ENCODE measurements around the gene HLTF.

HLTF gene

DNA sequence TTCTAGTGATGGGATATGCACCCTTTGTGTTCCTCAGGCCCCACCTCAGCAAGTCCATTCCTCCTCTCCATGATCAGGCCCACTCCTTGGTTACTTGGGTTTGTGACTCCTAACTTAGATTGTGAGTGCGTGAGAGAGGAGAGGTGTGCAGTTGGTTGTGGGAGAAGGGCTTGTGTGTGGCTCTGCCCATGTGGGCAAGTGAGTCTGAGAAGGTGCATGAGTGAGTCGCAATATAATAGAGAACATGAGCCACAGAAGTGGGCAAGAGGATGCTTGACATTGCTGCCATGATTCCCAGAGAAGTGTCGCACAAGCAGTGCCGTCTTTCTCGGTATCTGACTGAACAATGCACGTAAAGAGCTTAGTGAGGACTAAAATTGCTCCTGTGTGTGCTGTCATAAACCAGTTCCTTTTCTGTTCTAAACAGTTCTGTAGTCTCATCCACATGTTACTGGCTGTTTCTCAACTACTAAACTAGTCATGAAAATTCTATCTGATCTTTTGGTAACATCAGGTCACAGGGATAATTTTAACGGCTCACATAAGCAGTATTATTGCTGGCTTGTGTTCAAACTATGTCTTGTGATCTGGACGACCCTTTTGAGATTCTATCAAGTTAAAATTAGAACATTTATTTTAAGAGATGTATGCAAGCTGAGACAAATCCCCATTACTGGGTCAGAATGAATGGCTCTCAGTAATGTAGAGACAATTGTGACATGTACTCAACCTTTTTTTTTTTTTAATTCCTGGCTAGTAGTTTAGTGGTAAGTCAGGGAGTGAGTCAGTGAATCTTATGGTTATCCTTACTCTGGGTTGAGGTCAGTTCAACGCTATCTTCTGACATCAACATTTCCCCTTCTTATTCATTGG lies 69.4 kb downstream of the HLTF start:
- DNase-seq, result no peak

DNA sequence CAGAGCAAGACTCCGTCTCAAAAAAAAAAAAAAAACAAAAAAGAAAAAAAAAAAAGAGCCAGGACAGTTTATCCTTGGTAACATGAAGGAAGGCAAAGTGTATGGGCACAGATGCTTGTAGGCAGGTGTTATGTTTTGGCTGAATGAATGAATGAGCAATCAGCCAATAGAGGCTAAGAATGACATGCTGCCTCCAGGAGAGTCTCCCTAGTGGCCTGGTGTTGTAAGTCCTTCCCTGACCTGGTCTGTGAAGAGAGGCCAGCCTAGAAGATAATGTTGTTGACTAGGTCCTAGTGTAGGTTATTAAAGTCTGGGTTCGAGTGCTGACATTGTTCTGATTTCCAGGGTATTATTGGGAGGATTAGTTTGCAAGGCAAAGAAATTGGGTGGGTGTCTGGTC lies 70.1 kb downstream of the HLTF start:
- DNase-seq, result no peak

DNA sequence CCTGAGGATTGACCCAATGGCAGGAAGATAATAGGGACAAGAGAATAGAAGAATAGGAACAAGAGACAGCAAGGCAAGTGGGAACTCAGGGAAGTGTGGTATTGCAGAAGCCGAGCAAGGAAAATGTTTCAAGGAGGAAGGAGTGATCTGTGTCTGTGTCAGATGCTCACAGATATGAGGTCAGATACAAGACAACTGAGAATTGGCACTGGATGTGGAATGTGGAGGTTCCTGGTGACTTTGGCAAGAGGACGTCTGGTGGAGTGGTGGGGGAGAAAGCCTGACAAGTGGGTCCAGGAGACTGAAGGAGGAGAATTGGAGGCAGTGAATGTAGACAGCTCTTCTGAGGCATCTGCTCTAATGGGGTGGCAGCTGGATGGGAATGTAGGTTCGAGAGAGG lies 70.9 kb downstream of the HLTF start:
- DNase-seq, result no peak

DNA sequence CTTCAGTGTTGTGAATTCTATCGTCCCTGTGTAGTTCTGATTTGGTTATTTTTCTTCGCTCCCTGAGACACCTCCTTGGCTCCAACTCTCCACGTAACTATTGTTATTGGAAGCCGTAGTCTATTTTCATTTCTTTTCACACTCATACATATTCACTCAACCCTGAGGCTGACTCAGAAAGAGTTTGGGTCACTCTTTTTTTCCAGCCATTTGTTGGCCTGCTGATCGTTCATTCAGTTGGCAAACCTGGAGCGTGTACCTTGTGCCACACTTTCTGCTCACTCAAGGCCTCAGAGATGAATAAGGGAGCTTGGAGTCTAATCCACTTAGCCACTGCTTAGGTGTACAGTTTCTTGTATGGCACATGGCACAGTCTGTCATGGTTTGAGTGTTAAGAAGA lies 72.6 kb downstream of the HLTF start:
- DNase-seq, result no peak

DNA sequence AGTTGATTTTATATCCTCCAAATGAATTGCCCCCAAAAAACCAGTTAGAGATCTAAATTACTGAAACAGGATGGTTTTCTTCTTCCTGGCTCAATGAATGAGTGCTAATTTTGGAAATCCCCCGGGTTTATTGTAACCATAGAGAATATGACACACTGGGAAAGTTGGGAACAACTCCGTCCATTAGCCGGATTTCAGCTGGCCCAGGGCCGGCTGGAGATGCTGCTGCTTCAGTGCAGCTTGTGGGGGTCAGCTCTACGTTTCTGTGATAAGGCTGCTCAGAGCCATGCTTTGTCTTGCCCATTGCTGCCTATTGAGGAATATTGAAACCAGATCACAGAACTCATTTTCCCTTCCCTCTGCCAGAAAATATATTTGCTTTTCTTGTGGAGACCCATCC lies 74.7 kb downstream of the HLTF start:
- DNase-seq, result no peak

DNA sequence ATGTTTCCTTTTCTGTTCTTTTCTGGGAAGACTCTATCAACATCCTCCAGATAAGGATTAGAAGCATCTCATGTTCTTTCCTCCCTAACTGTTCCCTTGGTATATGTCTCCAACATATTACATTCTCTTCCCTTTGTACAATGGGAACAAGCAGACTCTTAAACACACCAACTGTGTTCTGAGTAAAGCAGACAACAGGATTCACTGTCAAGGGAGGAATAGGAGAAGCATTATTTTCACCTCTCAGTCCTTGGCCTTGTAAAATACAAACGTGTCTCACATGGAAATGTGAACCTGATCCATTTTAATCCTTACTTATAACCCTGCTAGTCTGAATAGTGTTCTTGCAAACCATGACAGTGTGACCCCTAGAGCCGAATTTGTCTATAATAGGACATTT lies 75.4 kb downstream of the HLTF start:
- no peak for DNase-seq

DNA sequence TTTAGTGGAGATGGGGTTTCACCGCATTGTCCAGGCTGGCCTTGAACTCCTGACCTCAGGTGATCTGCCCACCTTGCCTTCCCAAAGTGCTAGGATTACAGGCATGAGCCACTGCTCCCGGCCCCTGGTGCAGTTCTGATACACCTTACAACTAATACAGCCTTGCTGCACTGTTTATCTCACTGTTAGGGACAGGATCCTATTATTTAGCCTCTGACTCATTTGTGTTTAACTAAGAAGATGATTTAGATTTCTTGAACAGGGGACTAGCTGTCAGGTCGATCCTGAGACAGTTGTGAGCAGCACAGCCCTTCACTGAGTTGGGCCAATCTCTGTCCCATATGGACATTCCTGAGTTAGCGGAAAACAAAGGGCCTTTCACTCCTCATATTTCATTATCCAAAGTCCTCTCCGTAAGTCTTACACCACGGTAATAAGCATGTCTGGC lies 75.8 kb downstream of the HLTF start:
- no peak for DNase-seq

DNA sequence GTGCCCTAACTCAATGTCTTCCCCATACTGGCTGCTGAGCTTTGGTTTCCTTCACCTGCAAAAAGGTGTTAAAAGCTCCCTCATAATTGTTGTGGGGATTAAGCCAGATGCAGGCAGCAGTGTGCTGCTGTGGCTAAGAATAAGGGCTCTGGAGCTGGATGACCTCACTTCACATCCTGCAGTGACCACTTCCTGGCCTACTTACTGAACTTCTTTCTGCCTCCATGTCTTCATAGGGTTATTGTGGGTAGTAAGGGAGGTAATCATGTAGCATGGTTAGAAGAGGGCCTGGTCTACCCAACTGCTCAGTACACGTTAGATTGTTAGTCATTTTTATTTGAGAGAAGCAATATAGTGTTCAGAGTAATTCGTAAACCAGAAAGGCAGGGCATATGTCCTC lies 76.6 kb downstream of the HLTF start:
- DNase-seq, result peak; percentile 39

DNA sequence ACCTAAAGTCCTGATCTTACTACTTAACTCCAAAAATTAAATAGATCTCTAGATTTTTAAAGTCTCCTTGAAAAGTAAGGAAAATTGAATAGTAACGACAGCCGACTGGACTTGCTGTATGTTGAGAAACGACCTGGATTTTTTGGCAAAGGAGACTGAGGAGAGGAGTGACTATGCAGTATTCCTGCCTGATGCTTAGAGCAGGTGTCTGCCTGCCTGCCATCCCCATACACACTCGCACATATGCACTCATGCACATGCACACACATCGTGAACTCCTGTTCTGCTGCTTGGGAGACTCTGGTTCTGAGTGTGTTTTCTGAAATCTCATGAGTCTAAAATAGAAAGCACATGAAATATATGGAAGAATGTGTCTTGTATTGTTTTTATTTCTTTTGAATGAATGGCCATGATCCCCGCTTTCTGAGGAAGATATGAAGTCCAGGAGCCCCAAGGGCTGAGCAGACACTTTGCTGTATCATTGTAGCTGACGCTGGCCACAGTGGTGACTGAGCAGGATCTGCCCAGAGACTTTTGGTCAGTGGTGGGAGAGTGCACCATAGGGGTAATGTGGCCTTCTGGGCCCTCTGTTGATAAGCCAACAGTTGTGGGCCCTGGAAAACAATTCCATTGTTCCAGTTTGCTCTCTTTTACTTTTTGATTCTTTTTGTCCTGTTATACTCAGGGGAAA lies 78.6 kb downstream of the HLTF start:
- no peak for DNase-seq

DNA sequence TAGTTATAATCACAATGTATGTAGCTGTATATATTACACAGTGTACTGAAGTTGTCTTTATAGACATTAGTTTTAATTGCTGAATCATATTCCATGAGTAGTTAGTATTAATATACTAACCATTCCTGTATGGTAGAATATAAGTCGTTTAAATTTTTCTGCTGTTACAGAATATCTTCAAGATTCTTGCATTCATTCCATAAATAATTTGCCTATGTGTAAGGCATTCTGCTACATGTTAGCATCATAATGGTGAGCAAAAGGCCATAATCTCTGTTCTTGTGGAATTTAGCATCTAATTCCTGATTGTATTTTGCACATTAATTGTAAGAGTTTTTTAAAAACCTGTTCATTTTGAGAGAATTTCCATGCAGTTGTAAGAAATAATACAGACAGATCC lies 80.9 kb downstream of the HLTF start:
- no peak for DNase-seq

DNA sequence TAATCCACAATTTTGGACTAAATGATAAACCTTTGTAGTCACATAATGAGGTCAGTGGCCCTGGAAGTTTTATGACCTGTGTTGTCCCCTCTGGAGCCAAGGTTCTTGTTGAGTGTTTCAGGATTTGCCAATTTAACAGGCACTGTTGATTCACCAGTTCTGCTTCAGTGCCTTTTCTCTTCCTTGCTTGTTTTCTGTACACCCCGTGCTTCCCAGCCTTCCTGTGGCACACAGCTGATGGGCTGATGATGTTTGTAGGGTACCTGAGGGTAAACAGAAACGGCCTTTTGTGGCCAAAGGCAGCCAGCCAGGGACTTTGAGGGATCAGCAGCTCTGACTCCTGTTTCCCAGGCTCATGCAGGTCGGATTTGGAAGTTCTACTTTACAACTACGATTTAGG lies 81.7 kb downstream of the HLTF start:
- no peak for DNase-seq

DNA sequence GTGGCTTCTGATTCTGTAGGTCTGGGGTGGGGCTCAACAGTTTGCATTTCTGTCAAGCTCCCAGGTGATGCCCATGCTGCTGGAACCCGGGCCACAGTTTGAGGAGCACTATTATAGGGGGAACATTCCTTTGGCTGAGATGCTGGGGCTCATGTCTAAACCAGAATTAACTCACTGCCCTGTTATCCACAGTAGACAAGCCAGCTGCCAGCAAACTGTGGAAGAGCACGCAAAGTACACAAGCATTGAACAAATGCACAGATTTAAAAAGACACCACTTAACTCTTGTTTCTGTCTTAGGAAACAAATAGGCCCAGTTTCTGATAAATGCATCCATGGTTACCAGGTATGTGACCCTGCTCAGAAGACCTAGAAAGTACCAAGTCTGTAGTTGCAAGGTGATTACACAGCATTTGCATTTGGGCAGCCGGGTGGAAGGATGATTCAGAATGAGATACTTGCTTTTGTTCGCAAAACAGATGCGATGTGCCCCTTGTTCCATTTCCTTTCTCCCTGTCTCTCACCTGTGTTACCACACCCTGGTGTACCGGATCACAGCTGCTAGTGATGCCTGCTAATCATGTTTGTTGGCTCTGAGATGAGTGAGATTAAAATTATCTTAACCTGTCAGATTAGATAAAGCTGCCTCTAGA lies 82.6 kb downstream of the HLTF start:
- DNase-seq, result peak; percentile 29

DNA sequence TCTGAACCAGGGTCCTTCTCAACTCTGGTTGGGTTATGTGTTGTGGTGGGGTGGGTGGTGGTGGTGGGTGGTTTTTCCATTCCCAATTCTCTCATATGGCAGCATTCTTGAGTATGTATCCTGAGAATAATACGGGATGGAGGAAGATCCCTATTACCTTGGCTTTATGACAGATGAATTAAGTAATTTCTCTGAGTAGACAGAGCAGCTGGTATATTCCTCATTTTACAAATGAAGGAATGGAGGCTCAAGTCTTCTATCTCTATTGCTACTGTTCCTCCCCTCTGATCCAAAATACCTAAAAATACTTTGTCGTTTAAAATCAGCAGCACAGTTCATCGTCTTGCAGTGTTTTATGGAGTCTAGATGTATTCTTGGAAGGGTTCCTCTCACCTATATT lies 84.6 kb downstream of the HLTF start:
- no peak for DNase-seq

DNA sequence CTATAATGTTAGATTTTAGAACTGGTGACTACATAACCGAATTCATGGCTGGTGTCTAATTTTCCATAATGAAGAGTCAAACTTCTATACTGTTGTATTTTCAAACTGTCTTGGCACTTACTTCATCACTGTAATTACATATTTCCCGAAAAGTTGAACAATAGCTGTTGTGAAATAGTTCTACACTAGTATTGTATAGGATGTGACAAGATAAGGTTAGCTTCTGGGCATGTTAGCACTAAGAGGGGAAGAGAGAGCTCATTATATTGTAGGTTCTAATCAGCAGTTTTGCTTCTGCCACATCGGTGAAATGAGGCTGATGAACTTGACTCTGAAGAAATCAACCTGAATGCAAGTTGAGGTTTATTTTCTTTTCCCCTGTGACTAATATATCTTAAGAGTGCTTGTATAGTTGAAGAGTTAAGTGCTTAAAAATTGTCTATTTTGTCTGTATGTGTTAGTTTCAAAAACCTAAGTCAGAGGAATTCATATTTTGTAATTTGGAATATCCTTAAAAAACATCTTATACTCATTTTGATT lies 86.1 kb downstream of the HLTF start:
- DNase-seq, result no peak

DNA sequence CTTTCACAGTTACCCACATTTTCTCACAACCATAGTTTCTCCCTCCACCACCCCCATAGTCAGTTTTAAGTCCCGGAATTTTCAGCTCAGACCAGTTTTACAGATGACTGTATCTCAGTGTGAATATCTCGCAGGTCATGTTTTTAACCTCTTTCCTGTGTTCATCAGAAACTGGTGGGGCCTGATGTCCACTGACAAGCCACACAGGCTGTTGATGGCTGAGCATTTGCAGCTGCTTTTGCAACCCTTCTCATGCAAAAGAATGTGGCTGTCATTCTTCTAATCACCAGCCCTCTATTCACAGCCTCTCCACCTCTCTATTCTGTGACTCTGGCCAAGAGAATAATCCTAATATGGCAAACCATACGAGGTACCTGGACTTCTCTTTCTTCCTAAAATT lies 86.5 kb downstream of the HLTF start:
- no peak for DNase-seq

DNA sequence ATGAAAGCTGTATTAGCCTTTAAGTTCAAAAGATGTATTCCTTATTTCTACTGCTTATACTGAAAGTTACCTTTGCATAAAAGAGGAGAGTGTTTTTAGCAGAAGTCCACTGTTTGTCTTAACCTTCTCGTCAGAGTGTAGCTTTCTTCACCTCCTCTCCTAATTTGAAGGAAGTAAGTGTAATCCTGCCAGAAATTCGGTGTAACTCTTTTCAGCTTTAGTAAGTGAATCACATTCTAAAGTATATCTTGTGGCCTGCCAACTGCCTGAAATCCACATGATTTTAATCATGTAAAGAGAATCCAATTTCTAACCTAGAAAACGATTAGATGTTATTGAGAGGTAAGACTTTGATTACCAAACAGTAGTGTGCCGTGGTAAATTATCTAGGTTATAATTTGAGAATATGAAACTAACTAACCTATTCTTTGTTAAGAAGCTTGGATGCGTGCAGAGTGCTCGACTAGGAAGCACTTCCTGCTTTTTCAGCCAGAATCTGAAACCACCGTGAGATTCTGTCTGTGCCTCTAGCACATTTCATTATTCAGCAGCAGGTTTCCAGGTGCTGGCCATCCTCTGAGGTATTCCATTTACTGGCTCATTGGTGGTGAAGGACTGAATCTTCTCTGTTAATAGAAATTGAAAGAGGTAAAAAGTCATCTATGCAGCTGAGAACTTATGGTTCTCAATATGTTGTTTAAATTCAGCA lies 87.5 kb downstream of the HLTF start:
- DNase-seq, result peak; percentile 39

DNA sequence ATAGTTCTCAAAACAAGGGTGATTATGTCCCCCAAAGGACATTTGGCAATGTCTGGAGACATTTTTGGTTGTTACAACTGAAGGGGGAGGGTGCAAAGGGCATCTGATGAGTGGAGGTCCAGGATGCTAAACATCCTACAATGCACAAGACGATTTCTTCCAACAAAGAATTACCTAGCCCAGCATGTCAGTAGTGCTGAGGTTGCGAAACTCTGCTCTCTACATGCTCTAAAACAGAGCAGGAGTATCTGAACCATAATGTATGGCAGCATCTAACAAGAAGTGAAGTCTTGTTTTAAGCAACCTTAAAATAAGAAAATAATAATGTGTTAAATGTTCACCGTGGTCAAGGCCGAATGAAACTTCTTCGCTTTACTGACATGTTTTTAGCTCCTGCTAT lies 88.0 kb downstream of the HLTF start:
- no peak for DNase-seq

DNA sequence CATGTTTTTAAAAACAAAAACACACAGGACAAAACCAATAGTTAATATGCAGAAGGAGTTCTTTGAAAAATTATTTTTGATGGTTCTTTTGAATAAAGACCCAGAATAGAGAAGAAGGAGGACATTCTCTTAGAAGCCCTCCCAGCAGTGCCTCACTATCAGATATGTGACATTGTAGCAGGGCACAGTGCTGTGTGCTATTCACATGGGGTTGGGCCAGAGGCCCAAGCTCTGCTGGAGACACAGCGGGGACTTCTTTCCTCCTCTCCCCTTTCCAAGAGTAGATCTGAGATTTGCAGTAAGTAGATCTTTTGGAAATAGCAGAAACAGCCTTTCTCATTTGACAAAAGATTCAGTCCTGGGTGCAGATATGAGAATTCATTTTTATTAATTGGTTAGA lies 88.7 kb downstream of the HLTF start:
- DNase-seq, result no peak

DNA sequence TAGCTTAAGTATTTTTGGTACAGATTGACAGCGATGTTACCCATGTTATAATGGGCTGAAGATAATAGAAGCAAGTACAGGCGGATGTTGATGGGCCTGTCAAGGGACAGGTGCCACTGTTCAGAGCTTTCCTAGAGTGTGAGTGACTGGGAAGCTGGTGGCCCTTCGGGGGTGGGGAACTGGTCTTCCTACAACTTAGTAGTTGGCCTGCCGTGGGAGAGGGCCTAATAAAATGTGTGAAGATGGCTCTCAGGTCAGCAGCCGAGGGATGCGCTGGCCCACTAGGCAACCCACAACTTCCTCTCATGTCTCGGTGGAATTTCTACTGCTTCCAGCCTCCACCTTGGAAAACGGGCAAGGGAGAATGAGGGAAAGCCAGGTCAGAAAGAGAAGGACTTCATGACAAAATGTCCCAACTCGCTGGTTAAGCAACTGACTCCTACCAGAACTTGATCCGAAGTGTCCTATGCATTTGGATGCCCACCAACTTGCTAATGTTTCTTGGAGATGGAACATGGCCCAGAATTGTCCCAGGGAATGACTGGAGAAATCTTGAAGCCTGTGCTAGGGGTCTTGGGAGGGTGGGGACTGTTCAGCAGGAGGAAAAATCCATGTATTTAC lies 93.6 kb downstream of the HLTF start:
- DNase-seq, result no peak

DNA sequence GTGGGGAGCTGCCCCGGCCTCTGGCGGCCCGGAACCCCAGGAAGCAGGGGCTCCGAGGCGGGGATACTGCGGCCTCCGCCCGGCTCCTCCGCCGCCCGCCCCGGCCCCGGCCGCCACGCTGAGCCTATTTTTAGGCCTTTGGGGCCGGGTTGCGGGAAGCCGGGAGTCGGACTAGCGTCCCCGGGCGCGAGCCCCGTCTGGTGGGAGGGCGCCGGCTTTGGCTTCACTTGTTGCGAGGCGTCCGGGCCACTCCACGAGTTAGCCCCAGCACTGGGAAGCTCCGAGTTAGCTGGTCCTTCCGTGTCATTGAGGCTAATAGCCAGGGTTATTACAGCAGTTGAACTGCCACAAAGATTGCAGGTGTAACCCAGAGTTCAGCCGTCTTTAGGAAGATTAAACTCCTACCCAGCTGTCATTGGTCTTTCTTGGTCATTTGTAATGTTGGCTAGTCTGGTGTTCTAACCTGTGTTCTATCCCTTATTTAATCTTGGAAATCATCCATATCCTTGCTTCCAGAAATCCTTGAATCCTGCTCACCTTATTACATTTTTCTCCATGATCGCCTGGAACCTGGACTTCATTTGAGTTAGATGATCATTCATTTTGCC lies 94.2 kb downstream of the HLTF start:
- peak; percentile 38 for DNase-seq

DNA sequence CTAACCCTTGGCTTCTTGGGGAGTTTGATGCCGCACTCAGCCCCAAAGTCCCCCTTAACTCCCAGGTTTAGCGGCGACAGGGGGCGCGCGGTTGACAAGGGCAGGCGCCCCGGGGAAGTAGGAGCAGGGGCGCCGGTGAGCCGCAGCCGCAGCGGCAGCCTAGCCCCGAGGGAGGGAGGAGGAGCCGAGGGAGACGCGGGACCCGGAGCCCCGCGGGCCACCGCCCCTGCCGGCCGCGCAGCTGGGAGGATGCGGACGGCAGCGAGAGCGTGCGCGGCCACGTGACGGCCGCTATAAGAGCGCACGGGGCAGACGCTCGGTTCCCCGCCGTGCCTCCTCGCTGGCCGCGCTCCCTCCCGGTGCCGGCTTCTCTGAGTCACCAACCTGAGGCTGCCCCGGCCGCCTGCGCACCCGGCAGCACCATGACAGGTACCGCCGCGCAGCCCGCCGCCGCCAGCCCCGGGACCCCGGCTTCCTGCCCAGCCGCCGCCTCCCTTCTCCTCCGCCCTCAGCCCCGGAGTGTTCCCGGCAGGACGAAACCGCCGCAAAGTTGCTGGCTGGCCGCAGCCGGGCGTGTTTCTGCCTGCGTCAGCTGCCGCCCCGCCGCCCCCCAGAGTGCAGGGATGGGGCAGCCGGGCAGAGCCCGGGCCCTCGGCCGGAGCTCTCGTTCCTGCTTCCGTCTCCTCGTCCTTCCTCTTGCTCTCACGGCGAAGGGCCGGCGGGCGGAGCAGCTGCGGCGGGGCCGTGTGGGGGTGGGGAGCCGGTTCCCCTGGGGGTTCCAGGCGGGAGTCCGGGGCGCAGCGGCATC lies 94.9 kb downstream of the HLTF start, which contains the start of gene GYG1:
Gene GYG1 (plus strand): TSS at position 322 of the 808 bp plus-strand sequence. CDS start 101 bp downstream, at position 423.
- DNase-seq, result peak; percentile 88

All from CD4-positive, alpha-beta T cell treated with Interleukin-6 for 4 hours (primary cell).